IMR-90 (cell line): ENCODE results near the gene POU2F2. TPM values are rescaled to one million over a fixed set of nuclear protein-coding genes. Genes with fewer than 3 reads are reported as not detected.

Experiments
- ATAC-seq: fragments of 200-7000 bp; cut with Tn5 transposase; 2 replicates; pipeline ENCODE4 v1.9.1; 2020; ENCODE audit warnings: low read depth, mild to moderate bottlenecking, moderate library complexity
- BruUV-seq: library from RNA; stranded (reverse); fragments of 400-500 nt; replicated peaks from 2 replicates; lab custom pipeline; 2021; lab: Mats Ljungman, UMichigan
- CTCF ChIA-PET: fragments of 300-600 bp; formaldehyde crosslinking; extraction: SDS; loops from one replicate; lab custom pipeline; 2021; ENCODE audit warnings: antibody characterized with exemption; lab: Yijun Ruan, JAX
- POLR2A ChIA-PET: fragments of 300-600 bp; sonication (Branson Sonifier 250); formaldehyde crosslinking; loops from one replicate; lab custom pipeline; 2022; ENCODE audit warnings: antibody characterized with exemption; ENCODE audit not compliant: unreplicated experiment; lab: Charles Lee
- DNase-seq: peaks from one replicate; pipeline ENCODE4 v3.0.0; 2013
- H2AFZ ChIP-seq: replicated peaks from 2 replicates; pipeline ENCODE3; 2013; ENCODE audit warnings: low read length, mild to moderate bottlenecking; ENCODE audit not compliant: poor library complexity
- H2AK5ac ChIP-seq: 2 replicates; pipeline ENCODE4 v1.6.1; 2013; ENCODE audit warnings: low read depth, low read length, inconsistent platforms
- H2AK9ac ChIP-seq: replicated peaks from 2 replicates; pipeline ENCODE3; 2013; ENCODE audit warnings: mild to moderate bottlenecking, low read depth, low read length, moderate library complexity; ENCODE audit not compliant: poor library complexity
- H2BK120ac ChIP-seq: 2 replicates; pipeline ENCODE4 v1.6.1; 2013; ENCODE audit warnings: low read depth, low read length, inconsistent platforms
- H2BK15ac ChIP-seq: 3 replicates; pipeline ENCODE4 v1.6.1; 2013; ENCODE audit warnings: low read depth, low read length, inconsistent platforms
- H2BK20ac ChIP-seq: 2 replicates; pipeline ENCODE4 v1.6.1; 2013; ENCODE audit warnings: low read depth, mild to moderate bottlenecking, inconsistent platforms, low read length, moderate library complexity
- H2BK5ac ChIP-seq: 2 replicates; pipeline ENCODE4 v1.6.1; 2013; ENCODE audit warnings: mild to moderate bottlenecking, low read depth, low read length, inconsistent platforms; ENCODE audit not compliant: poor library complexity, severe bottlenecking
- H3K14ac ChIP-seq: replicated peaks from 2 replicates; pipeline ENCODE4 v1.6.1; 2013; ENCODE audit warnings: low read depth, low read length, inconsistent platforms
- H3K18ac ChIP-seq: 2 replicates; pipeline ENCODE4 v1.6.1; 2013; ENCODE audit warnings: low read depth, low read length, control low read depth
- H3K23ac ChIP-seq: 2 replicates; pipeline ENCODE4 v1.6.1; 2013; ENCODE audit warnings: low read depth, low read length, inconsistent platforms
- H3K27ac ChIP-seq: 2 replicates; pipeline ENCODE4 v1.5.1; 2013; ENCODE audit warnings: mild to moderate bottlenecking, control low read depth, low read length; ENCODE audit not compliant: insufficient read depth
- H3K27me3 ChIP-seq: 2 replicates; pipeline ENCODE4 v1.6.1; 2013; ENCODE audit warnings: low read length; ENCODE audit not compliant: control insufficient read depth, insufficient read depth
- H3K36me3 ChIP-seq: 2 replicates; pipeline ENCODE4 v1.6.1; 2013; ENCODE audit warnings: low read length, mixed read lengths; ENCODE audit not compliant: control insufficient read depth, insufficient read depth
- H3K4ac ChIP-seq: 2 replicates; pipeline ENCODE4 v1.6.1; 2013; ENCODE audit warnings: low read depth, low read length, inconsistent platforms
- H3K4me1 ChIP-seq: 2 replicates; pipeline ENCODE4 v1.6.1; 2013; ENCODE audit warnings: low read length, mixed read lengths; ENCODE audit not compliant: control insufficient read depth, insufficient read depth
- H3K4me2 ChIP-seq: 2 replicates; pipeline ENCODE4 v1.6.1; 2013; ENCODE audit warnings: low read depth, mild to moderate bottlenecking, control low read depth, low read length, moderate library complexity
- H3K4me3 ChIP-seq: 2 replicates; pipeline ENCODE4 v1.5.1; 2013; ENCODE audit warnings: low read depth, mild to moderate bottlenecking, control low read depth, low read length, moderate library complexity; ENCODE audit not compliant: insufficient read depth
- H3K56ac ChIP-seq: 2 replicates; pipeline ENCODE4 v1.6.1; 2013; ENCODE audit warnings: low read length, inconsistent platforms; ENCODE audit not compliant: insufficient read depth; ENCODE audit errors: extremely low read depth
- H3K79me1 ChIP-seq, 2 experiments: 2 replicates each; pipeline ENCODE4 v1.6.1; 2013; ENCODE audit warnings: low read length in 2 of 2, inconsistent platforms in 1 of 2, low read depth in 1 of 2
- H3K9ac ChIP-seq: 2 replicates; pipeline ENCODE4 v1.6.1; 2013; ENCODE audit warnings: low read depth, low read length, control low read depth
- H3K9me1 ChIP-seq: 2 replicates; pipeline ENCODE4 v1.6.1; 2013; ENCODE audit warnings: low read length, inconsistent platforms; ENCODE audit not compliant: insufficient read depth
- H3K9me3 ChIP-seq: 2 replicates; pipeline ENCODE4 v1.6.1; 2013; ENCODE audit warnings: low read length; ENCODE audit not compliant: control insufficient read depth, insufficient read depth
- H4K20me1 ChIP-seq: 2 replicates; pipeline ENCODE4 v1.6.1; 2013; ENCODE audit warnings: low read length, inconsistent platforms; ENCODE audit not compliant: insufficient read depth
- H4K5ac ChIP-seq: 2 replicates; pipeline ENCODE4 v1.6.1; 2013; ENCODE audit warnings: mild to moderate bottlenecking, low read depth, low read length, control low read depth
- H4K8ac ChIP-seq, 2 experiments: 2 replicates each; pipeline ENCODE4 v1.6.1; 2013; ENCODE audit warnings: low read depth in 2 of 2, low read length in 2 of 2, control low read depth in 1 of 2, inconsistent platforms in 1 of 2
- H4K91ac ChIP-seq: 2 replicates; pipeline ENCODE4 v1.6.1; 2013; ENCODE audit warnings: low read depth, low read length, inconsistent platforms; ENCODE audit not compliant: insufficient read depth
- BHLHE40 ChIP-seq: fragments of 150-350 bp; IDR thresholded peaks from 2 replicates; pipeline ENCODE4 v1.6.1; 2016; ENCODE audit warnings: mild to moderate bottlenecking, low read depth, low read length
- CEBPB ChIP-seq: IDR thresholded peaks from 2 replicates; pipeline ENCODE4 v1.6.1; 2012; ENCODE audit warnings: low read depth, low read length, improper control_type of control experiment
- CHD1 ChIP-seq: IDR thresholded peaks from 2 replicates; pipeline ENCODE4 v1.6.1; 2012; ENCODE audit warnings: low read depth, low read length, improper control_type of control experiment
- CTCF ChIP-seq: conservative IDR thresholded peaks from 2 replicates; pipeline ENCODE4 v1.5.1; 2012; ENCODE audit warnings: mild to moderate bottlenecking, low read depth, low read length, improper control_type of control experiment
- MAFK ChIP-seq: IDR thresholded peaks from 2 replicates; pipeline ENCODE4 v1.6.1; 2012; ENCODE audit warnings: low read depth, low read length, improper control_type of control experiment
- MXI1 ChIP-seq: IDR thresholded peaks from 2 replicates; pipeline ENCODE4 v1.6.1; 2012; ENCODE audit warnings: low read depth, mild to moderate bottlenecking, low read length, moderate library complexity, borderline replicate concordance
- POLR2A ChIP-seq: IDR thresholded peaks from 2 replicates; pipeline ENCODE4 v1.6.1; 2012; ENCODE audit warnings: mild to moderate bottlenecking, low read depth, low read length
- RAD21 ChIP-seq: IDR thresholded peaks from 2 replicates; pipeline ENCODE4 v1.6.1; 2012; ENCODE audit warnings: low read length, improper control_type of control experiment
- RCOR1 ChIP-seq: IDR thresholded peaks from 2 replicates; pipeline ENCODE4 v1.6.1; 2012; ENCODE audit warnings: mild to moderate bottlenecking, low read length, improper control_type of control experiment; ENCODE audit not compliant: insufficient replicate concordance
- RFX5 ChIP-seq: IDR thresholded peaks from 2 replicates; pipeline ENCODE4 v1.8.0; 2012; ENCODE audit warnings: low read depth, mild to moderate bottlenecking, low read length, moderate library complexity
- SMC3 ChIP-seq: fragments of 150-350 bp; IDR thresholded peaks from 2 replicates; pipeline ENCODE4 v1.6.1; 2016; ENCODE audit warnings: low read depth, mild to moderate bottlenecking, antibody characterized with exemption, low read length, moderate library complexity
- WGBS, 2 experiments: methylation state at CpG; one replicate each; pipeline versions ENCODE4 v1.1.5 to v1.1.7; 2013; ENCODE audit warnings: missing lambda C conversion rate in 2 of 2; ENCODE audit not compliant: insufficient read length in 1 of 2; ENCODE audit errors: extremely low coverage in 2 of 2; 5-methylcytosine and 5-hydroxymethylcytosine counted together
- dilution Hi-C: fragments of 300-500 bp; cut with HindIII; formaldehyde crosslinking; loops from one replicate; pipeline ENCODE4 v1.14.3; 2018; ENCODE audit warnings: low sequenced_read_pairs; ENCODE audit not compliant: unreplicated experiment
- in situ Hi-C: fragments of 300-500 bp; cut with MboI; formaldehyde crosslinking; loops from 3 replicates; pipeline ENCODE4 v1.14.3; 2019; ENCODE audit warnings: low sequenced_read_pairs, inconsistent platforms, mixed read lengths
- intact Hi-C: fragments of 100-400 bp; cut with micrococcal nuclease; formaldehyde crosslinking; loops from 2 replicates; pipeline ENCODE4 v1.10.0; 2022
- polyA plus RNA-seq, 3 experiments: library from polyadenylated mRNA; depleted of rRNA; stranded (reverse); fragments of >200 nt; gene quantifications; 2 replicates each; pipeline ENCODE4 v1.2.3, GENCODE V29; 2012; ENCODE audit warnings: low replicate concordance in 1 of 3
- total RNA-seq: library from RNA; depleted of rRNA; stranded (reverse); fragments of >200 nt; gene quantifications from 2 replicates; pipeline ENCODE4 v1.2.3, GENCODE V29; 2012
- TF ChIP-seq, protein P1 (sequence below): fragments of 150-350 bp; IDR thresholded peaks from 2 replicates; pipeline ENCODE4 v1.6.1; 2016; ENCODE audit warnings: low read depth, mild to moderate bottlenecking, low read length, moderate library complexity, borderline replicate concordance

POU2F2 gene
- total and polyA plus RNA-seq, 2 of the 4 experiments (the other 2 are of a cell fraction): 0.54 to 5.0 TPM

- Histone ChIP-seq H4K5ac (no peak overlapping the region), H3K4me2 (no peak overlapping the region), H2BK5ac (no peak overlapping the region), H3K4me3 (no peak overlapping the region), H4K20me1 (no peaks in the 10 kb centered on the region), H3K27me3 (no peaks in the 10 kb centered on the region; the same call in 1 of the 2 replicates), H2BK120ac (no peak overlapping the region), H3K14ac (no peak overlapping the region), H2AK5ac (no peak overlapping the region), H3K4ac (no peak overlapping the region), H3K9me1 (no peaks in the 10 kb centered on the region), H2BK15ac (no peak overlapping the region), H3K27ac (no peak overlapping the region), H3K79me1 (no peaks in the 10 kb centered on the region), H3K18ac (no peak overlapping the region), H3K36me3 (no peaks in the 10 kb centered on the region), H3K23ac (no peak overlapping the region), H3K56ac (no peak overlapping the region), H4K8ac (no peak overlapping the region), H2BK20ac (no peak overlapping the region), H3K4me1 (peaks cover 2% of the 10 kb centered on the region; the same call in 1 of the 2 replicates), H4K91ac (no peak overlapping the region), H3K9ac (no peak overlapping the region), H3K9me3 (no peaks in the 10 kb centered on the region), H2AFZ (no peak overlapping the region), H2AK9ac (no peak overlapping the region)
- ATAC-seq (no peak), DNase-seq (no peak)
- intact Hi-C loops (no loop called here), dilution Hi-C loops (no loop called here), in situ Hi-C loops (no loop called here)
- BruUV-seq: no TSS peak
- TF ChIP-seq RAD21 (no peak), RFX5 (no peak), CTCF (no peak), MXI1 (no peak), MAFK (no peak), CHD1 (no peak), BHLHE40 (no peak), CEBPB (no peak), RCOR1 (no peak), POLR2A (no peak), SMC3 (no peak)
- TF ChIP-seq, protein P1, sequence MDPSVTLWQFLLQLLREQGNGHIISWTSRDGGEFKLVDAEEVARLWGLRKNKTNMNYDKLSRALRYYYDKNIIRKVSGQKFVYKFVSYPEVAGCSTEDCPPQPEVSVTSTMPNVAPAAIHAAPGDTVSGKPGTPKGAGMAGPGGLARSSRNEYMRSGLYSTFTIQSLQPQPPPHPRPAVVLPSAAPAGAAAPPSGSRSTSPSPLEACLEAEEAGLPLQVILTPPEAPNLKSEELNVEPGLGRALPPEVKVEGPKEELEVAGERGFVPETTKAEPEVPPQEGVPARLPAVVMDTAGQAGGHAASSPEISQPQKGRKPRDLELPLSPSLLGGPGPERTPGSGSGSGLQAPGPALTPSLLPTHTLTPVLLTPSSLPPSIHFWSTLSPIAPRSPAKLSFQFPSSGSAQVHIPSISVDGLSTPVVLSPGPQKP: no peak
- WGBS, 2 experiments: 93% methylated on average over 9 of the region's 36 CpGs; no CpG with 5 or more reads in 1 of the 2 experiments
- CTCF ChIA-PET: no interaction called here
- POLR2A ChIA-PET: no interaction called here
Measured at GRCh38 chr19:42095142-42095813, 37.0 kb downstream of the POU2F2 start.
